22Rv1 (cell line): Measurements from ENCODE around the gene IAH1.

Source experiments
- CTCF ChIP-seq: fragments of 450-650 bp; IDR thresholded peaks from 2 replicates; pipeline ENCODE4 v1.5.1; 2017; ENCODE audit warnings: mild to moderate bottlenecking
- ZFX ChIP-seq: fragments of 450-650 bp; IDR thresholded peaks from 2 replicates; pipeline ENCODE4 v1.6.1; 2017; ENCODE audit warnings: antibody characterized with exemption, borderline replicate concordance

GRCh38 chr2:9490789-9491188 is 16.4 kb downstream of the IAH1 start:
- TF ChIP-seq CTCF: no peak
- no peak for TF ChIP-seq ZFX
